Hepatocyte (in vitro differentiated cells): Measurements from ENCODE around the gene OR1F1. TPM values are rescaled to one million over a fixed set of nuclear protein-coding genes. Genes with fewer than 3 reads are reported as not detected.

Experiments
- DNase-seq: peaks from one replicate; pipeline ENCODE4 v3.0.0-alpha.2; 2016; ENCODE audit warnings: low spot score
- H2AFZ ChIP-seq: fragments of 200-600 bp; sonication (generic); 2 replicates; pipeline ENCODE4 v1.6.0; 2016; ENCODE audit warnings: antibody characterized with exemption, mild to moderate bottlenecking
- H3K27ac ChIP-seq: fragments of 200-600 bp; sonication (generic); 2 replicates; pipeline ENCODE4 v1.5.1; 2016; ENCODE audit warnings: mild to moderate bottlenecking
- H3K27me3 ChIP-seq: fragments of 200-600 bp; sonication (generic); 2 replicates; pipeline ENCODE4 v1.6.1; 2016
- H3K36me3 ChIP-seq: fragments of 200-600 bp; sonication (generic); replicated peaks from 2 replicates; pipeline ENCODE4 v1.5.1; 2016; ENCODE audit warnings: low read depth; ENCODE audit not compliant: insufficient read depth
- H3K4me1 ChIP-seq: fragments of 200-600 bp; sonication (generic); 2 replicates; pipeline ENCODE4 v1.5.1; 2016; ENCODE audit warnings: mild to moderate bottlenecking, moderate library complexity; ENCODE audit not compliant: insufficient read depth
- H3K4me2 ChIP-seq: fragments of 200-600 bp; sonication (generic); 2 replicates; pipeline ENCODE4 v1.6.0; 2016
- H3K4me3 ChIP-seq: fragments of 200-600 bp; sonication (generic); 2 replicates; pipeline ENCODE4 v1.5.1; 2016; ENCODE audit warnings: mild to moderate bottlenecking
- H3K79me2 ChIP-seq: fragments of 200-600 bp; sonication (generic); 2 replicates; pipeline ENCODE4 v1.6.0; 2017; ENCODE audit warnings: mild to moderate bottlenecking
- H3K9me2 ChIP-seq: fragments of 200-600 bp; sonication (generic); replicated peaks from 2 replicates; pipeline ENCODE4 v1.6.0; 2017; ENCODE audit warnings: mild to moderate bottlenecking; ENCODE audit not compliant: insufficient read depth
- H3K9me3 ChIP-seq: fragments of 200-600 bp; sonication (generic); 2 replicates; pipeline ENCODE4 v1.5.1; 2016; ENCODE audit warnings: low read depth, mild to moderate bottlenecking
- H4K20me1 ChIP-seq: fragments of 200-600 bp; sonication (generic); 2 replicates; pipeline ENCODE4 v1.6.0; 2016; ENCODE audit warnings: mild to moderate bottlenecking; ENCODE audit not compliant: insufficient read depth, poor library complexity, severe bottlenecking
- CTCF ChIP-seq: fragments of 200-600 bp; sonication (generic); IDR thresholded peaks from 2 replicates; pipeline ENCODE4 v1.5.1; 2016; ENCODE audit warnings: antibody characterized with exemption, mild to moderate bottlenecking; ENCODE audit not compliant: poor library complexity
- EZH2 ChIP-seq: fragments of 200-600 bp; sonication (generic); IDR thresholded peaks from 2 replicates; pipeline ENCODE4 v1.6.1; 2016; ENCODE audit warnings: antibody characterized with exemption, mild to moderate bottlenecking, borderline replicate concordance
- EZH2phosphoT487 ChIP-seq: fragments of 200-600 bp; sonication (generic); IDR thresholded peaks from one replicate; pipeline ENCODE4 v1.6.1; 2018; ENCODE audit warnings: antibody characterized with exemption, mild to moderate bottlenecking, low read depth, moderate library complexity; ENCODE audit not compliant: unreplicated experiment, severe bottlenecking
- WGBS: methylation state at CpG from one replicate; pipeline ENCODE4 v1.1.6; 2016; ENCODE audit warnings: low lambda C conversion rate; ENCODE audit errors: missing lambda C conversion rate; 5-methylcytosine and 5-hydroxymethylcytosine counted together
- polyA plus RNA-seq: library from polyadenylated mRNA; unstranded; fragments of >200 nt; fragmentation: Nextera tagmentation; extraction: Ambion mirVana; gene quantifications from 2 replicates; pipeline ENCODE4 v1.2.1, GENCODE V29; 2016
- total RNA-seq: library from RNA; depleted of rRNA; stranded (reverse); fragments of >200 nt; gene quantifications from 2 replicates; pipeline ENCODE4 v1.2.3, GENCODE V29; 2014

Gene OR1F1
- total and polyA plus RNA-seq, 2 experiments from 2014 or later = not detected

GRCh38 chr16:3144321-3144983, 43.6 kb upstream of the OR1F1 start:
- Histone ChIP-seq H3K4me3 (no peak overlapping the region), H3K36me3 (no peaks in the 10 kb centered on the region), H3K27ac (no peak overlapping the region), H3K9me2 (no peaks in the 10 kb centered on the region), H4K20me1 (no peaks in the 10 kb centered on the region), H3K4me1 (peaks cover 3% of the 10 kb centered on the region), H3K79me2 (no peaks in the 10 kb centered on the region), H3K27me3 (no peaks in the 10 kb centered on the region), H3K4me2 (no peak overlapping the region), H3K9me3 (no peaks in the 10 kb centered on the region), H2AFZ (no peak overlapping the region)
- 90% methylated on average over 16 of the region's 18 CpGs for WGBS
- TF ChIP-seq CTCF = no peak
- no peak for TF ChIP-seq EZH2phosphoT487
- no peak for TF ChIP-seq EZH2
- no peak for DNase-seq

- H3K9me2 ChIP-seq = no peaks in the 10 kb centered on the region
- no peak for DNase-seq
- H3K27ac ChIP-seq = no peak overlapping the region
- no peaks in the 10 kb centered on the region for H3K79me2 ChIP-seq
- no peaks in the 10 kb centered on the region for H3K27me3 ChIP-seq
- H3K4me1 ChIP-seq = peaks cover 4% of the 10 kb centered on the region
- WGBS = 92% methylated on average over 10 of the region's 10 CpGs
- no peaks in the 10 kb centered on the region for H3K9me3 ChIP-seq
- no peak overlapping the region for H3K4me2 ChIP-seq
- H4K20me1 ChIP-seq = no peaks in the 10 kb centered on the region
- H2AFZ ChIP-seq = no peak overlapping the region
- H3K4me3 ChIP-seq = no peak overlapping the region
- TF ChIP-seq EZH2phosphoT487 (no peak), CTCF (no peak), EZH2 (no peak)
- no peaks in the 10 kb centered on the region for H3K36me3 ChIP-seq
Observed at GRCh38 chr16:3145151-3145550, 42.9 kb upstream of the OR1F1 start.

GRCh38 chr16:3145660-3146059, 42.3 kb upstream of the OR1F1 start:
- DNase-seq = no peak
- 84% methylated on average over 8 of the region's 12 CpGs for WGBS
- no peak overlapping the region for H3K4me2 ChIP-seq

More at GRCh38 chr16:3145660-3146059, 42.3 kb upstream of the OR1F1 start:
- Histone ChIP-seq H3K27ac (no peak overlapping the region), H3K4me1 (peaks cover 4% of the 10 kb centered on the region), H3K9me2 (no peaks in the 10 kb centered on the region), H3K4me3 (no peak overlapping the region), H3K79me2 (no peaks in the 10 kb centered on the region), H3K27me3 (no peaks in the 10 kb centered on the region), H3K36me3 (no peaks in the 10 kb centered on the region), H3K9me3 (no peaks in the 10 kb centered on the region), H2AFZ (no peak overlapping the region), H4K20me1 (no peaks in the 10 kb centered on the region)
- no peak for TF ChIP-seq EZH2
- no peak for TF ChIP-seq CTCF
- TF ChIP-seq EZH2phosphoT487 = no peak
